SKM-1 (cell line): ENCODE measurements around the gene TEF.

Experiments used
- DNase-seq: peaks from one replicate; lab custom pipeline; 2025; ENCODE audit not compliant: unreplicated experiment; lab: John Stamatoyannopoulos, UW

The TEF gene

GRCh38 chr22:41447435-41448188, 65.9 kb downstream of the TEF start:
- peak; percentile 29 for DNase-seq

GRCh38 chr22:41448189-41448808, 66.6 kb downstream of the TEF start:
- DNase-seq = peak; percentile 98
